ENCODE data around the gene PMEPA1.

The PMEPA1 gene

DNA sequence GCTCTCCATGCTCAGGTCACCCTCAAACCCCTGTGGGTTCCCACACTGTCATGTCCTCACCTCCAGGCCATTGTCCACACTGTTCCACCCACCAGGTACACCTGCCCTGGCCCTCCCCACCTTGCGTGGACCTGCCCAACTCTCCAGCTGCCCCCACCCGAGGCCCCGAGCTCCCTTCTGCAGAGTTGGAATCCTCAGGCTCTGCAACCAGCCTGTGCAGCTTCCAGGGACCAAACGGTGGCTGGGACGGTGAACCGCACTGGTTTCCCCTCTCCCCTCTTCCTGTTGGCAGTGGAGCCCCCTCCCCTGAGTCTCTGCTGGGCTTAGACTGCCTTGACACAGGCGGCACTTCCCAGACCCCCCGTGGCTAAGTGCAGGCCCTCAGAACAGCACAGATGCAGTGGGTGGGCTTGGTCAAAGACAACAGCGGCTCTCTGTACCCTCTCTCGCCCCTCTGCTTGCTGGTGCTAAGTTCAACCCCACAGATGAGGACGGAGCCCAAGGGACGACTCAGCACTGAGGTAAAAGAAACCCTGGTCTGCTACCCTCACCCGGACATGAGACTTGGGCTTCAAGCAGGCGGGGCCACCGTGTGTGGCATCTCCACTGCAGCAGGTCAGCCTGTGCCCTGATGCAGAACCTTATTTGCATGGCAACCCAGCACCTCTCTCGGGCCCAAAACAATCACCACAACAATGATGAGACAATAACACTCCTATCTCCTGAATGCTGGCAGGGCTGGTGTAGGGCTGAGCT, 100.6 kb downstream of the PMEPA1 start:
- DNase-seq (ENCODE audit: low spot score), result no peak

DNA sequence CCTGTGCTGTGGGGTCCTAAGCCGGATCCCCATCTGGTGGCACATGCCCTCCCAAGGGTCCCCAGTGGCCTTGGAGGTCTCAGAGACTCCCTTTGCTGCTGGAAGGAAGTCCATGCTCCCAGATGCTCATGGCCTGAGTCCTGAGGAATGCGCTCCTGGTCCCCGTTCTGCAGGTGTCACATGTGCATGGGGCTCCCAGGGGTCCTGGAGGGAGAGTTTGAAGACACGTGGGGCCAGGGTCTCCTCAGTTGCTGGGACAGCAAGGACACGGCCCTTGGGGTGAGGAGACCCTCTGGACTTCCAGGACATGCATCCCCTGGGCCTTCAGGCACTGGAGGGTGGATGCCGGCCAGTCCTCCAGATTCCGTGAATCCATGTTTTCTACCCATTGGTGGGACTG, 101.3 kb downstream of the PMEPA1 start:
- DNase-seq (ENCODE audit: low spot score), result no peak

DNA sequence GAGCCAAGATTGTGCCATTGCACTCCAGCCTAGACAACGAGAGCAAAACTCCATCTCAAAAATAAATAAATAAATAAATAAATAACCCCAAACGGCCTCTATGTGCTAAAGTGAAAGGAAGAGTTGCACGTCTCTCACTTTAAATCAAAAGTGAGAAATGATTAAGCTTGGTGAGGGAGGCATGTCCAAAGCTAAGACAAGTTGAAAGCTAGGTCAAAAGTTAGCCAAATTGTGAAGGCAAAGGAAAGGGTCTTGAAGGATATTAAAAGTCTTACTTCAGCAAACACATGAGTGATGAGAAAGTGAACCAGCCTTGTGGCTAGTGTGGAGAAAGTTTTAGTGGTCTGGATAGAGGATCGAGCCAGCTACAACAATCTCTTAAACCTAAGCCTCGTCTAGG, 103.9 kb downstream of the PMEPA1 start:
- no peak for DNase-seq (ENCODE audit: low spot score)

DNA sequence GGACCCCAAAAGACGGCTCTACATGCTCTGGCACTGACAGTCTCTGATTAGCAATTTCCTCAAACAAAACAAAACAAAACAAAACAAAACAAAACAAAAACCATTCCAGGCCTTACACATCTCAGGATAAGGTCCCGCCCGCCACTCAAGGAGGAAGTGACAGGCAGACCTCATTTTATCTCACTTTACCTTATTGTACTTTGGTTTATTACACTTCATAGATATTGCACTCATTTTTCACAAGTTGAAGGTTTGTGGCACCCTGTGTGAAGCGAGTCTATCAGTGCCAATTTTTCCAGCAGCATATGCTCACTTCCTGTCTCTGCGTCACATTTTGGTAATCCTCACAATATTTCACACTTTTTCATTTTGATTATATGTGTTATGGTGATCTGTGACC, 104.8 kb downstream of the PMEPA1 start:
- no peak for DNase-seq (ENCODE audit: low spot score)

DNA sequence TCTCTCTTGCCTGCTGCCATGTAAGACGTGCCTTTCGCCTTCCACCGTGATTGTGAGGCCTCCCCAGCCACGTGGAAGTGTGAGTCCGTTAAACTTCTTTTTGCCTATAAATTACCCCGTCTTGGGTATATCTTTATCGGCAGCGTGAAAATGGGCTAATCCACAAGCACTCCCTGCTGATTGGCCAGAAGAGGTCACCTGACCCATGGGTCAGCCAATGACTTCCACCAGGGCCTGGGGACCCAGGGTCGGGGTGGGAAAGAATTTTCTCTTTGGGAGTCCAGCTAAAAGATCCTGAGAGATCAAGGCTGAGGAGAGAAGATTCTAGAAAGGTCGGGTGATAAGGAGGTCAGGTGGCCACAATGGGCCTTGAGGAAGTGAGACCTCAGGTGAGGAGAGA, 106.7 kb downstream of the PMEPA1 start:
- no peak for DNase-seq (ENCODE audit: low spot score)

DNA sequence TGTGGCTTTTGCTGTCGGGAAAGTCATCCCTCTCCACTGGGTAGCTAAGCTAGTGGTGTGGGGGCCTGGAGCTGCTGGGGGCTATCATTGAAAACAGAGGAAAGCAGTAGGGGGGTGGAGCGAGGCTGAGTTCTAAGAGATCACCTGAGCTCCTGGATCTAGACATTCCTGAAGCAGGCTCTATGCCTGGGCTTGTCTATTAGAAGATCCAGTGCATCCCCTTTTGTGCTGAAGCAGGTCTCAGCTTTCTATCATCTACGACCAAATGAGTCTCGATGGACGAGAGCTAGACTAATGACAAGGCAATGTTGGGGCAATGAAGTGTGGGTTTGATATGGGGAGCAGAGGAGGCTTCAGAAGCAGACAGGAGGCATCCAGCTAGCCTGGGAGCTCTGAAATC, 108.1 kb downstream of the PMEPA1 start:
- no peak for DNase-seq (ENCODE audit: low spot score)

DNA sequence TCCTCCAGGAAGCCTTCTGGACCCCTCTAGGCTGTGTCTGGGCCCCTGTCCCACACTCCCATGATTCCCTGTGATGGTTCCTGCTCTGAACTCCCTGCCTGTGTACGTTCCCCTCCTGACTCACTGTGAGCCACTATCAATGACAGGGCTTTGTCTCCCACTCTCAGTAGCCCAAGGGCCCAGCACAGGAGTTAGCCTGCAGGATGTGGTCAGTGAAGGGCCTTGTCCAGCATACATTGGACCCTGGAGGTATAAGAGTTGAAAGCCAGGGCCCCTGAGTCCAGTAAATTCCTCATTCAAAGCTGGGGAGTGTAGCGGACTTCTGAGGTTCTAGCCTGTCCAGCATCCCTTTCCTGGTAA, 108.6 kb downstream of the PMEPA1 start:
- DNase-seq (ENCODE audit: low spot score), result no peak

DNA sequence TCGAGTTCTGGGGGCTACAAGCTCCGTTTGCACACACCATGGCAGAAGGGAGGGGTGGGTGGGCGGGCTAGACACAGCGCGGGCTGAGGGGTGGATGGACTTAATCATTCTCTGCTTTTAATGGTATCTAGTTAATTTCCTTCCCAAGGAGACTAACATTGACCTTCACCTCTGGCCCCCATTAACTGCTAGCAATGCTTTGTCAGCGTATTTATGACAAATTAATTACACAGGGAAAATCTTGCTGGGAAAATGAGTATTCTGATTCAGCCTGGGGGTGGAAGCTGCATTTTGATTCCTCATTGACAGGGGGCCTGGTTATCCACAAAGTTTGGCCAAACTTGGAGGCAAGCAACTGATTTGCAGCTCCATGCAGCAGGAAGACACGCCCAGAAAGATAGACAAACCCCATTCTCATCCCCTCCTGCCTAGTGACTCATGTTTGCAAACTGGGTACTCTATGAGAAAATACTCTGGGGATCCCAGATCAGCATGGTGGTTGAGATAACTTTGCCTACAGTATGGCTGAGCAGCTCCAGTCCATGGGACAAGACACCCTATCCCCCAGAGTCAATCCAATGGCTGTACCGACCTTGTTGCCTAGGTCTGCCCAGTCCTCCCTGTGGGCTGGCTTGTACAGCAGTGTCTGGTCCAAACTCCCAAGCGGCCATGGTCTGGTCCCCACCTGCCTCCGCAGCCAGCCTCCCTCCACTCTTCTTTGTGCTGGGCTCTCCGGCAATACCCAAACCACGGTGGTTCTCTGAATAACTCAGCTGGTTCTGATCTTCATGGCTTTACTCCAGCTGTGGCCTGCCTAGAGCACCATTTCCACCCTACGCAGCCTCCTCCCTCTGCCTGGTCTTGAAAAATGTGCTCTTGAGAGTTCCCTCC, 109.2 kb downstream of the PMEPA1 start:
- DNase-seq (ENCODE audit: low spot score), result no peak

DNA sequence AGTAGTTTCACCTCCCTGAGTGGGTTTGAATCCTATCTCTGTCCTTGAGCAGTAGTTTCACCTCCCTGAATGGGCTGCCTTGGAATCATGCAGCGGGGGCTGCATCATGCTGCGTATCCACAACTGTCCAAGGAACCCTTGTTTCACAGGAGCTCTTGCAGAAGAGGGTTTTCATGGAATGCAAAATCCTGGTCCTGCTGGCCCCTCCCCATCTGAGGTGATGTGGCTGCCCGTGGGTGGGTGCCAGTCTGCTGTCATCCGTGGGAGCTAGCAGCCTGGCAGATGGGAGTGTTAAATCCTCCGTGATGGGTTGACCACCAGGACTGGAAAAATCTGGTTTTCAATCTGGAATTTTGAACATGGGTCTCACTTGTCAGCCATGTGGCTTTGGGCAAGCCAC, 111.3 kb downstream of the PMEPA1 start:
- DNase-seq (ENCODE audit: low spot score), result no peak
